ENCODE results near the gene KIF2C. TPM values are rescaled to one million over a fixed set of nuclear protein-coding genes. Genes with fewer than 3 reads are reported as not detected.
A peak's percentile ranks its signal among the peaks of the same experiment; 100 is the strongest.

KIF2C gene
- total RNA-seq, 1 donor from 2014 or later: 3.2 TPM

- H3K4me3 Mint-ChIP-seq (ENCODE audit: unreplicated experiment): peak within 1 kb of the TSS; percentile 79
- no peak for FAIRE-seq
Measured at GRCh38 chr1:44808063-44808937, 68.7 kb downstream of the KIF2C start, which contains the start of gene BTBD19. BTBD19 (plus strand) TSS chr1:44808523; CDS start chr1:44808821, 298 bp downstream.

GRCh38 chr1:44808938-44809917, 69.6 kb downstream of the KIF2C start:
- H3K9me3 ChIP-seq (ENCODE audit: insufficient read depth, low read depth, low read length): no peaks in the 10 kb centered on the region
- no peak for FAIRE-seq
- DNase-seq (ENCODE audit: low read depth): peak; percentile 82
- H3K4me2 ChIP-seq (ENCODE audit: low read length): peak overlapping the region; percentile 86
- peaks cover 18% of the 10 kb centered on the region for H4K20me1 ChIP-seq (ENCODE audit: insufficient read depth, low read length)
- peak overlapping the region; percentile 98 for H3K9ac ChIP-seq (ENCODE audit: low read length)
- Mint-ChIP-seq H3K4me1 (ENCODE audit: low read depth, unreplicated experiment) (peaks cover 63% of the 10 kb centered on the region), H3K36me3 (ENCODE audit: low read depth, unreplicated experiment) (peaks cover 9% of the 10 kb centered on the region), H3K27ac (ENCODE audit: unreplicated experiment) (peak overlapping the region; percentile 99), H3K27me3 (ENCODE audit: low read depth, unreplicated experiment) (no peaks in the 10 kb centered on the region), H3K4me3 (ENCODE audit: unreplicated experiment) (peak overlapping the region; percentile 77), H3K9me3 (ENCODE audit: unreplicated experiment) (no peaks in the 10 kb centered on the region)
- peaks cover 55% of the 10 kb centered on the region for H3K79me2 ChIP-seq (ENCODE audit: insufficient read depth, low read length)
- TF ChIP-seq EZH2 (IDR thresholded peaks at IDR 0.05; ENCODE audit: insufficient read depth, low read length): no peak
- TF ChIP-seq CTCF (IDR thresholded peaks at IDR 0.05; ENCODE audit: insufficient read depth, low read depth, low read length): no peak
- H3K4me3 ChIP-seq (ENCODE audit: insufficient read depth, low read depth, low read length): peak overlapping the region; percentile 53
- H3K27ac ChIP-seq (ENCODE audit: low read depth, low read length): peak overlapping the region; percentile 100
- H3K36me3 ChIP-seq (ENCODE audit: insufficient read depth, low read length): peaks cover 19% of the 10 kb centered on the region
- peaks cover 81% of the 10 kb centered on the region for H3K4me1 ChIP-seq (ENCODE audit: insufficient read depth, low read length)
- H2AFZ ChIP-seq (ENCODE audit: low read depth, low read length): no peak overlapping the region
- H3K27me3 ChIP-seq (ENCODE audit: insufficient read depth, low read length): no peaks in the 10 kb centered on the region

More at GRCh38 chr1:44808063-44808937, 68.7 kb downstream of the KIF2C start, which contains the start of gene BTBD19:
- peaks cover 28% of the 10 kb centered on the region for H3K36me3 ChIP-seq (ENCODE audit: insufficient read depth, low read length)
- H3K4me3 ChIP-seq (ENCODE audit: insufficient read depth, low read depth, low read length): peak within 1 kb of the TSS; percentile 53
- no peaks in the 10 kb centered on the region for H3K27me3 ChIP-seq (ENCODE audit: insufficient read depth, low read length)
- Mint-ChIP-seq H3K27me3 (ENCODE audit: low read depth, unreplicated experiment) (no peaks in the 10 kb centered on the region), H3K36me3 (ENCODE audit: low read depth, unreplicated experiment) (peaks cover 12% of the 10 kb centered on the region), H3K27ac (ENCODE audit: unreplicated experiment) (peak within 1 kb of the TSS; percentile 99), H3K9me3 (ENCODE audit: unreplicated experiment) (no peaks in the 10 kb centered on the region), H3K4me1 (ENCODE audit: low read depth, unreplicated experiment) (peaks cover 62% of the 10 kb centered on the region)
- H3K9ac ChIP-seq (ENCODE audit: low read length): peak within 1 kb of the TSS; percentile 98
- H4K20me1 ChIP-seq (ENCODE audit: insufficient read depth, low read length): peaks cover 28% of the 10 kb centered on the region
- no peaks in the 10 kb centered on the region for H3K9me3 ChIP-seq (ENCODE audit: insufficient read depth, low read depth, low read length)
- H3K79me2 ChIP-seq (ENCODE audit: insufficient read depth, low read length): peaks cover 63% of the 10 kb centered on the region
- DNase-seq (ENCODE audit: low read depth): peak; percentile 84
- peak within 1 kb of the TSS; percentile 100 for H3K27ac ChIP-seq (ENCODE audit: low read depth, low read length)
- peaks cover 83% of the 10 kb centered on the region for H3K4me1 ChIP-seq (ENCODE audit: insufficient read depth, low read length)
- no peak for TF ChIP-seq CTCF (IDR thresholded peaks at IDR 0.05; ENCODE audit: insufficient read depth, low read depth, low read length)
- TF ChIP-seq EZH2 (IDR thresholded peaks at IDR 0.05; ENCODE audit: insufficient read depth, low read length): no peak
- peak within 1 kb of the TSS; percentile 86 for H3K4me2 ChIP-seq (ENCODE audit: low read length)
- peak within 1 kb of the TSS; percentile 2 for H2AFZ ChIP-seq (ENCODE audit: low read depth, low read length)

All from astrocyte (in vitro differentiated cells and primary cell).